K562 treated with DMSO at 1 percent for 12 hours (cell line): ENCODE data around the gene HSPA4. TPM values are rescaled to one million over a fixed set of nuclear protein-coding genes. Genes with fewer than 3 reads are reported as not detected.

ENCODE experiments used
- total RNA-seq: library from RNA; unstranded; fragments of 300-600 nt; gene quantifications from 2 replicates; pipeline ENCODE4 v1.2.3, GENCODE V29; 2022; ENCODE audit not compliant: insufficient read depth

HSPA4 gene
- 41.8 and 89.5 TPM in 2 replicates for total RNA-seq

GRCh38 chr5:133051542-133052316 lies at the start of gene HSPA4:
Gene HSPA4 (plus strand): TSS chr5:133052013. CDS start chr5:133052251, 238 bp downstream.

GRCh38 chr5:133025804-133026663 lies 25.8 kb upstream of the HSPA4 start, which contains the start of gene ZCCHC10:
Gene ZCCHC10 (minus strand): TSS chr5:133026549. CDS start chr5:133026537, 12 bp downstream.

Other genes with a start within 250 kb of the HSPA4 start
- gene SOWAHA, start 238.7 kb upstream of the HSPA4 start, total RNA-seq = not detected in 2 replicates
- 21.6 and 40.0 TPM in 2 replicates for gene SHROOM1, start 221.4 kb upstream of the HSPA4 start, total RNA-seq
- not detected in 2 replicates for gene GDF9, start 185.5 kb upstream of the HSPA4 start, total RNA-seq
- gene UQCRQ, start 185.4 kb upstream of the HSPA4 start, total RNA-seq = 164 and 351 TPM in 2 replicates
- gene LEAP2, start 178.3 kb upstream of the HSPA4 start, total RNA-seq = 0.96 and 5.3 TPM in 2 replicates
- gene AFF4, start 88.4 kb upstream of the HSPA4 start, total RNA-seq = 2.5 and 27.3 TPM in 2 replicates
- gene ZCCHC10, start 25.5 kb upstream of the HSPA4 start, total RNA-seq = 45.8 and 46.9 TPM in 2 replicates